ENCODE results near the gene OLFML2A. TPM values are rescaled to one million over a fixed set of nuclear protein-coding genes. Genes with fewer than 3 reads are reported as not detected.

OLFML2A gene
- total and polyA plus RNA-seq, 7 donors = 0.46 to 147 (median 60.0) TPM

DNA sequence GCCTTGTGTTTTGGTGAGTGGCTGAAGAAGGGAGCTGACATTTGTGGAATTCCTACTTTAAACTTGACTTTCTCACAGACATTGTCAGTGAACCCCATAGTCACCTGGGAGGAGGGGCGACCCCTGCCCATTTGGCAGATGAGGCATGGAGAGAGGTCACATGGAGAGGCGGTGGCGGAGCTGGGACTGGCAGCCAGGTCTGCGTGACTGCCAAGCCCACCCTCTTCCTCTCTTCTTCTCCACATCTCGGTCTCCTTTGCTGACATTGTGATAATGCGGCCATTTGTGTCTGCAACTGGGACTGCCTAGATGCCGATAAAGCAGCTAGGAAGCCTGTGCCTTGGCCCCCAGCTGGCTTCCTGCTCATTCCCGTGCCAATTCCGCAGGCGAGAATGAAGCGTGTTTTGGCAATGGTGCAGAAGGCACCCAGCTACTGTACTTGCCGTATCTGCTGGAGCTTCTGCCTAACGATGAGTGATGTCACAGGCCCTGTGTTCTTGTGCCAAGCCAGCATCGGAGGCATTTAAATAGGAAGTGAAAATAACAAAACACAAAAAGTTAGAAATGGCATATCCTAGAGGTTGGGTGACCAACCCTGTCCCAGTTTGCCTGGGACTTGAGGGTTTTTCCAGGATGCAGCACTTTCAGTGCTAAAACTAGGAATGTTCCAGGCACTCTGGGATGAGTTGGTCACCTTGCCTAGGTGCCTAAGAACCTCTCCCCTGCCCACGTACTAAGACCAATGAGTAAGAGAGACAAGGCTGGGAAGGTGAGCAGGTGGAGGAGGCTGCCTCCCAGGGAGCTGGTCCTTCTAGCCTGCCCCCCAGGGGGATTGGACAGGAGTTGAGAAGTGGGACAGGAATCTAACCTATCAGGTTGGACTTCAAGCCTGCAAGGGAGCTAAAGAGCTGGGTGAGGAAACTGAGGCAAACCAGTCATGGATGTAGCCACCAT is 23.6 kb downstream of the OLFML2A start:
- peak overlapping the region; percentile 7 to 32 (median 14) for H3K27ac ChIP-seq
- TF ChIP-seq, protein P1, sequence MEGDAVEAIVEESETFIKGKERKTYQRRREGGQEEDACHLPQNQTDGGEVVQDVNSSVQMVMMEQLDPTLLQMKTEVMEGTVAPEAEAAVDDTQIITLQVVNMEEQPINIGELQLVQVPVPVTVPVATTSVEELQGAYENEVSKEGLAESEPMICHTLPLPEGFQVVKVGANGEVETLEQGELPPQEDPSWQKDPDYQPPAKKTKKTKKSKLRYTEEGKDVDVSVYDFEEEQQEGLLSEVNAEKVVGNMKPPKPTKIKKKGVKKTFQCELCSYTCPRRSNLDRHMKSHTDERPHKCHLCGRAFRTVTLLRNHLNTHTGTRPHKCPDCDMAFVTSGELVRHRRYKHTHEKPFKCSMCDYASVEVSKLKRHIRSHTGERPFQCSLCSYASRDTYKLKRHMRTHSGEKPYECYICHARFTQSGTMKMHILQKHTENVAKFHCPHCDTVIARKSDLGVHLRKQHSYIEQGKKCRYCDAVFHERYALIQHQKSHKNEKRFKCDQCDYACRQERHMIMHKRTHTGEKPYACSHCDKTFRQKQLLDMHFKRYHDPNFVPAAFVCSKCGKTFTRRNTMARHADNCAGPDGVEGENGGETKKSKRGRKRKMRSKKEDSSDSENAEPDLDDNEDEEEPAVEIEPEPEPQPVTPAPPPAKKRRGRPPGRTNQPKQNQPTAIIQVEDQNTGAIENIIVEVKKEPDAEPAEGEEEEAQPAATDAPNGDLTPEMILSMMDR (IDR thresholded peaks at IDR 0.05) = no peak
- TF ChIP-seq POLR2AphosphoS5 (IDR thresholded peaks at IDR 0.05) = no peak
- TF ChIP-seq POLR2A (IDR thresholded peaks at IDR 0.05) = no peak
- TF ChIP-seq EP300 (IDR thresholded peaks at IDR 0.05) = no peak
- no peak overlapping the region for H3K4me3 ChIP-seq
- H3K27me3 ChIP-seq = no peaks in the 10 kb centered on the region
- DNase-seq = no peak
- H3K9me3 ChIP-seq = no peaks in the 10 kb centered on the region
- H3K36me3 ChIP-seq = peaks cover 0 to 20% (median 7%) of the 10 kb centered on the region in 4 donors
- peaks cover 0 to 45% (median 36%) of the 10 kb centered on the region in 4 donors for H3K4me1 ChIP-seq
- 68 to 75% methylated on average over 15 of the region's 15 CpGs for WGBS, 2 donors
- intact Hi-C loops (cut with DNase I) = no loop called here

DNA sequence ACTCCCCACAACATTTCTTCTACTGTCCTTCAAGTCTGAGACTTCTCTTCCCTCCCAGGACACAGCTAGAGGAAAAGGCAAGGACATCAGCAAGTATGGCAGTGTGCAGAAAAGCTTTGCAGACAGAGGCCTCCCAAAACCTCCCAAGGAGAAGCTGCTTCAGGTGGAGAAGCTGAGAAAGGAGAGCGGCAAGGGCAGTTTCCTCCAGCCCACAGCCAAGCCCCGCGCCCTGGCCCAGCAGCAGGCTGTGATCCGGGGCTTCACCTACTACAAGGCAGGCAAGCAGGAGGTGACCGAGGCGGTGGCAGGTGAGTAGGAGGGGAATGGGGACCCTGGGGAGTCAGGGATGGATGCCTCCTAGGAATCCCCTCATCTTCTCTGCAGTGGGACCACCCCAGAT is 24.4 kb downstream of the OLFML2A start:
- H3K27me3 ChIP-seq = no peaks in the 10 kb centered on the region
- intact Hi-C loops (cut with DNase I) = no loop called here
- H3K36me3 ChIP-seq = peaks cover 0 to 20% (median 7%) of the 10 kb centered on the region in 4 donors
- H3K4me3 ChIP-seq = no peak overlapping the region
- DNase-seq = no peak
- 93 to 94% methylated on average over 6 of the region's 6 CpGs for WGBS, 2 donors
- peaks cover 0 to 38% (median 28%) of the 10 kb centered on the region in 4 donors for H3K4me1 ChIP-seq
- TF ChIP-seq POLR2A (IDR thresholded peaks at IDR 0.05) (no peak), EP300 (IDR thresholded peaks at IDR 0.05) (no peak), POLR2AphosphoS5 (IDR thresholded peaks at IDR 0.05) (no peak)
- TF ChIP-seq, protein P1 (IDR thresholded peaks at IDR 0.05) = no peak
- peak overlapping the region in 1 of 4 donors; percentile 16 for H3K27ac ChIP-seq
- H3K9me3 ChIP-seq = no peaks in the 10 kb centered on the region

DNA sequence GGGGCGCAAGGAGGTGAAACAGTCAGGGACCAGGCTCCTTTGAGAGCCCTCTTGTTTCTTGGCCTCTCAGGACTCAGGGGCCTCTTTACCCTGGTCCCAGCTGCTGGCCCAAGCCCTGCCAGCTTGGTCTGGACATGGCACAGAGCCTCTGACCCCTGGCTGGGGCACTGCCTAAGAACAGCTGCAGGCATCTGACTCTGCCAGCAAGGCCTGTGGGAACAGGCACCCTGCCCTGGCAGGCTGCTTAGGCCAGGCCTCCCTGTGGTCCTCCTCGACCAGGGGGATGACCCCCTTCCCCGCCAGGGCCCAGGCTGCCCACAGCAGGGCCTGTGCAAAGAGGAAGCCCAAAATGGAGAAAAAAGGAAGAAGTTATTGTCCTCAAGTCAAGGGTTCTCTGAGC is 25.5 kb downstream of the OLFML2A start:
- WGBS, 2 donors = 62 to 72% methylated on average over 3 of the region's 3 CpGs
- Histone ChIP-seq H3K4me3 (no peak overlapping the region), H3K27me3 (no peaks in the 10 kb centered on the region), H3K4me1 (peaks cover 0 to 27% (median 18%) of the 10 kb centered on the region in 4 donors), H3K36me3 (peaks cover 0 to 20% (median 7%) of the 10 kb centered on the region in 4 donors), H3K27ac (no peak overlapping the region), H3K9me3 (no peaks in the 10 kb centered on the region)
- intact Hi-C loops (cut with DNase I) = no loop called here
- no peak for DNase-seq
- TF ChIP-seq POLR2A (IDR thresholded peaks at IDR 0.05) (no peak), POLR2AphosphoS5 (IDR thresholded peaks at IDR 0.05) (no peak)

DNA sequence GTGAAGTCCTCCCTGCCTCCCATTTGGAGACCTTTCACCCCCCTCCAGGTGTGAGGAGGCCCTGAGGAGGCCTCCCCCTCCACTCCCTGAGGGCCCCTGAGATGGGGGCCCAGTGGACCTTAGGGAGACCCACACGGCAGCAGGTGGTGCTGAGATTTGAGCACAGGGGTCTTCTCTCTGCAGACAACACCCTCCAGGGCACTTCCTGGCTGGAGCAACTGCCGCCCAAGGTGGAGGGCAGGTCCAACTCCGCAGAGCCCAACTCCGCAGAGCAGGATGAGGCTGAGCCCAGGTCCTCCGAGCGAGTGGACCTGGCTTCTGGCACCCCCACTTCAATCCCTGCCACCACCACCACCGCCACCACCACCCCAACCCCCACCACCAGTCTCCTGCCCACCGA is 27.0 kb downstream of the OLFML2A start:
- WGBS, 2 donors = 90 to 96% methylated on average over 8 of the region's 8 CpGs
- Histone ChIP-seq H3K4me1 (peaks cover 0 to 16% (median 5%) of the 10 kb centered on the region in 4 donors), H3K36me3 (peaks cover 0 to 20% (median 7%) of the 10 kb centered on the region in 4 donors), H3K9me3 (no peaks in the 10 kb centered on the region), H3K27ac (no peak overlapping the region), H3K27me3 (no peaks in the 10 kb centered on the region), H3K4me3 (no peak overlapping the region)
- TF ChIP-seq POLR2A (IDR thresholded peaks at IDR 0.05) (no peak), EP300 (IDR thresholded peaks at IDR 0.05) (no peak)
- intact Hi-C loops (cut with DNase I) = no loop called here
- no peak for DNase-seq

DNA sequence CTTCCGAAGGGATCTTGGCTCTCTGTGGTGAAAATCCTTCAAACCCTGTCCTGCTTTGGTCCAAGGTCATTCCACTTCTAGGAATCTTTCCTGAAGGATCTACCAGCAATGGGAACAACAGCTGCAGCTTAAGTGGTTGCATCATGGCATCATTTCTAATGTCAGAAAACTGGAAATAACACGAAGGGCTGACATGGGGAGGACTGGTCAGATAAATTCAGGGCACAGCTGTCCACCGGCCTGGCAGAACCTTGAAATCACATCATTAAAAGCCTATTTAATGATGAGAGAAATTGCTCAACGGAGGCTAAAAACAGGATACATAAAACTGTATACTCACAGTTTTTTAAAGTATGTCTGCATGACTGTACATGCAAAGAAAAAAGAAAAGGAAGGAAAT is 28.3 kb downstream of the OLFML2A start:
- TF ChIP-seq POLR2AphosphoS5 (IDR thresholded peaks at IDR 0.05) (no peak), EP300 (IDR thresholded peaks at IDR 0.05) (no peak), POLR2A (IDR thresholded peaks at IDR 0.05) (no peak)
- TF ChIP-seq, protein P1 (IDR thresholded peaks at IDR 0.05) = no peak
- intact Hi-C loops (cut with DNase I) = no loop called here
- Histone ChIP-seq H3K9me3 (no peaks in the 10 kb centered on the region), H3K4me1 (peaks cover 0 to 7% (median 2%) of the 10 kb centered on the region in 4 donors), H3K4me3 (no peak overlapping the region), H3K27me3 (no peaks in the 10 kb centered on the region), H3K36me3 (peaks cover 0 to 26% (median 7%) of the 10 kb centered on the region in 4 donors), H3K27ac (no peak overlapping the region)
- DNase-seq = no peak
- 75 to 83% methylated on average over 4 of the region's 4 CpGs for WGBS, 2 donors

Data from sigmoid colon (tissue), 7 donors.